Measurements from ENCODE around the gene PKN2.

PKN2 gene

DNA sequence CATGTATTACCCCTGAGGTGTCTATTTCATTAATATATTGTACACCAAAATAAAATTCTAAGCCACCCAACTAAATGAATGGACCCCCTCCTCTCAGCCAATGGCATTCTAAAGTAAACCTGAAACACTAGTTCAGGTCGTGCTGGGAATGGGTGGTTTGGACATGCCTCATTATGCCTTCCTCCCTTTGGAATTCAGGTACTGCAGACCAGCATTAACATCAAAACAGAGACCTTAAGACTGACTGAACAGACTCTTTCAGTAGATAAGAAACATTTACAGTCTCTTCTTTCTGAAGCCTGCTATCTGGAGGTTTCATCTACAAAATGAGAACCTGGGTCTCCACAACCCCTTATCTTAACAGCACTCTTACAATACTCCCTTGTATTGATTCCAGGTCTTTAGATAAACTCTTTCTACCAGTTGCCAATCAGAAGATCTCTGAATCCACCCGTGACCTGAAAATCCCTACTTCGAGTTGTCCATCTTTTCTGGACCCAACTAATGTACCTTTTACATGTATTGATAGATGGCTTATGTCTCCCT lies 93.6 kb downstream of the PKN2 start:
- no peak overlapping the region for H3K4me3 ChIP-seq (replicated peaks; ENCODE audit: low read depth, low read length)
- TF ChIP-seq, protein P1, sequence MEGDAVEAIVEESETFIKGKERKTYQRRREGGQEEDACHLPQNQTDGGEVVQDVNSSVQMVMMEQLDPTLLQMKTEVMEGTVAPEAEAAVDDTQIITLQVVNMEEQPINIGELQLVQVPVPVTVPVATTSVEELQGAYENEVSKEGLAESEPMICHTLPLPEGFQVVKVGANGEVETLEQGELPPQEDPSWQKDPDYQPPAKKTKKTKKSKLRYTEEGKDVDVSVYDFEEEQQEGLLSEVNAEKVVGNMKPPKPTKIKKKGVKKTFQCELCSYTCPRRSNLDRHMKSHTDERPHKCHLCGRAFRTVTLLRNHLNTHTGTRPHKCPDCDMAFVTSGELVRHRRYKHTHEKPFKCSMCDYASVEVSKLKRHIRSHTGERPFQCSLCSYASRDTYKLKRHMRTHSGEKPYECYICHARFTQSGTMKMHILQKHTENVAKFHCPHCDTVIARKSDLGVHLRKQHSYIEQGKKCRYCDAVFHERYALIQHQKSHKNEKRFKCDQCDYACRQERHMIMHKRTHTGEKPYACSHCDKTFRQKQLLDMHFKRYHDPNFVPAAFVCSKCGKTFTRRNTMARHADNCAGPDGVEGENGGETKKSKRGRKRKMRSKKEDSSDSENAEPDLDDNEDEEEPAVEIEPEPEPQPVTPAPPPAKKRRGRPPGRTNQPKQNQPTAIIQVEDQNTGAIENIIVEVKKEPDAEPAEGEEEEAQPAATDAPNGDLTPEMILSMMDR (IDR thresholded peaks at IDR 0.05; ENCODE audit: low read depth, low read length, missing control alignments) = no peak
- no peak for DNase-seq (ENCODE audit: extremely low read depth, low read depth)

DNA sequence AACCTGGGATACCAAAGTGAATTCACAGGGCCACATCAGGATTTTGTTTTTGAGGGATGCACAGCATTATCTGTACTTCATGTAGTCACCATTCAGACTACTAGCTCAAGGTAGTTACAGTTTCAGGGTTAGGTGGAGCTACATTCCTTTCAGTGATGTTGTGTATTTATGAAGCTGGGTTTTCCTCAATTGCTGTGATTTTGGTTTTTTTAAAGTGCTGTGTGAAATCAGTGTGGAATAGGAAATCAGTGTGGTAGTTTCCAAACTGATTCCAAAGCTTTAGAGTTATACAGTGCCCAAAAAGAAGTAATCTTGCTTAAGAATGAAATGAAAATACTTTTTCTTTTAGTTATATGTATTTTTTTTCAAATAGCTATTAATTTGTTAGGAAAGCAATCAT lies 95.8 kb downstream of the PKN2 start:
- TF ChIP-seq, protein P1 (IDR thresholded peaks at IDR 0.05; ENCODE audit: low read depth, low read length, missing control alignments) = no peak
- DNase-seq (ENCODE audit: extremely low read depth, low read depth) = no peak
- H3K4me3 ChIP-seq (replicated peaks; ENCODE audit: low read depth, low read length) = no peak overlapping the region

DNA sequence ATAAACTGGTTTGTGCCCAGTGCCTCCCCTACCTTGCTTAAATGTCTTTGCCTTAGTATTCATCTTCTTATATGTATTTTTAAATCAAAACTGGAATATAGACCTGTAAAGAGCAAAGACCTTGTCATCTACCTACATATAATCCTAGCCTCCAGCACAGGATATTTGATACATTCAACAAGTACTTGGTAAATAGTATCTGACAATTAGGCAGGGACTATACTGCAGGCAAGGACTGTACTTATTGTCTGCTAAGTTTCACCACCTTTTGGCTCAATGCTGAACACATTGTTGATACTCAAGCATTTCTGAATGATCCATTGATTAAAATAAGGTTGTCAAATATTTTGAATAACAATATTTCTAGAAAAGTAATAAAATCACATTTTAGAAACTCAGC lies 96.4 kb downstream of the PKN2 start:
- no peak overlapping the region for H3K4me3 ChIP-seq (replicated peaks; ENCODE audit: low read depth, low read length)
- TF ChIP-seq, protein P1 (IDR thresholded peaks at IDR 0.05; ENCODE audit: low read depth, low read length, missing control alignments) = no peak
- no peak for DNase-seq (ENCODE audit: extremely low read depth, low read depth)

DNA sequence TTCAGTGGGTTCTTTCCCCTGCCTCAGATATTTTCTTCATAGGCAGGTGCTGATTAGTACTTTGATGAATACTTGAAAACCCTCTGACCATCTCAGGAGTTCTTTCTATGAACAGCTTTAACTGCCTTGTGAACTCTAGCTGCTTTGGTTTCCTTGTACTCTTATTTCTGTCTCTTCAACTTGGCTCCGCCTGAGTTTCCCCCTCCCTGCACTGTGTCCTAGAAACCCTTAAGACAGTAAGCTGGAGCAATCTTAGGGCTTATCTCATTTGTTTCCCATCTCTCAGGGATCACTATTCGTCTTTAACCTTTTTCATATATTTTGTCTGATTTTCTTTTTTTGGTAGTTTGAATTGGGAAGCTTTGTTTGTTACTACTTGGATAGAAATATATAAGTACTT lies 99.1 kb downstream of the PKN2 start:
- DNase-seq (ENCODE audit: extremely low read depth, low read depth) = no peak
- H3K4me3 ChIP-seq (replicated peaks; ENCODE audit: low read depth, low read length) = no peak overlapping the region
- TF ChIP-seq, protein P1 (IDR thresholded peaks at IDR 0.05; ENCODE audit: low read depth, low read length, missing control alignments) = no peak

DNA sequence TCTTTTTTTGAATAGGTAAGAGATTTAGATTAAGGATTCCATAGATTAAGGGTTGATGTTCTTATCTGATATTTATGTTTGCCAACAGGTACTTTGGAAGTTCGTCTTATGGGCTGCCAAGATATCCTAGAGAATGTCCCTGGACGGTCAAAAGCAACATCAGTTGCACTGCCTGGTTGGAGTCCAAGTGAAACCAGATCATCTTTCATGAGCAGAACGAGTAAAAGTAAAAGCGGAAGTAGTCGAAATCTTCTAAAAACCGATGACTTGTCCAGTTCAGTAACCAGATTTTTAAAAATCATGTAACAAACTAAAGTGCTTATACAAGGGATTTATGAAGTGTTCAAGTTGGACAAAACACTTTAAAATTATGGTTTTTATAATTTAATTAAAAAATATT lies 100.5 kb downstream of the PKN2 start:
- no peak overlapping the region for H3K4me3 ChIP-seq (replicated peaks; ENCODE audit: low read depth, low read length)
- TF ChIP-seq, protein P1 (IDR thresholded peaks at IDR 0.05; ENCODE audit: low read depth, low read length, missing control alignments) = no peak
- DNase-seq (ENCODE audit: extremely low read depth, low read depth) = no peak

DNA sequence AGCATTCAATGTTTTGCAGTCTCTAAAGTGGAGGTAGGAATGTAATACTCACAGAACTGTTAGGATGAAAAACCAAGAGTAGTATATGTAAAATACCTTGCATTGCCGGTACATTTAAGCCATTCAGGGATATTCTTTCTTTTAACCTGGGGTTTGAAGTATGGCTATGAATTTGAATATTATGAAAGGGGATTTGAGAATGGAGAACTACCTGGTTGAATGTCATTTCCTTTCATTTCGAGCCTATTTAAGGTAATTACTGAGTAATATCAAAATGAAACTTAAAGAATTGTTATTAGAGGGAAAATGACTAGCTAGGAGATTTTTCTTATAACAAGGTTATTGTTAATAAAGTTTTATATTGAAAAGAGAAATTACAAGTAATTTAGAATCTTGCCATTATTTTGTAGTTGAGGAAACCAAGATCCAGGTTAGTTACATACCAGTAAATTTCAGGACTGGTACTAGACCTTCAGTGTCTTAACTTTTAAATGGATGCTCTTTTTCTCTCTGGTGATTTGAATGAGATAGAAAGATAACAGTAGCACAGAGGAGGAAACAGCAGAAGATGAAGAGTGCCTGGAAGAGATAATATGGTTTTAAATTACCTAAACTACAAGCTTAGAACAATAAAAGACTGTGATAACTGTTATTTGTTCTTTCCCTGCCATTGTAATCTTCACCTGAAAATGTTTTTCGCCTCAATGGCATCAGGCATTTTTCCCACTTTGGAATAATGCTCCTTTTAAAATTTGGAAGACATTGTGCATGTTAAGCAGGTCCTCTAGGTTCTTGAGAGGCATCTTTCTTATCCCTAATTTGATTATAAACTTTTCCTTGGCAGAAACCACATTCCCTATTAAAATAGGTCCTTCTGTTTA lies 103.2 kb downstream of the PKN2 start:
- H3K4me3 ChIP-seq (replicated peaks; ENCODE audit: low read depth, low read length) = no peak overlapping the region
- TF ChIP-seq, protein P1 (IDR thresholded peaks at IDR 0.05; ENCODE audit: low read depth, low read length, missing control alignments) = no peak
- DNase-seq (ENCODE audit: extremely low read depth, low read depth) = no peak
